A673 (cell line): ENCODE results near the gene TCF7L2.

ENCODE experiments used
- CTCF ChIP-seq: fragments of 300-800, 200-600 bp; sonication (generic); conservative IDR thresholded peaks from 2 replicates; pipeline ENCODE4 v1.5.1; 2017; ENCODE audit warnings: low read depth, mild to moderate bottlenecking, antibody characterized with exemption, low read length, moderate library complexity, mixed read lengths
- EZH2 ChIP-seq: fragments of 200-600 bp; sonication (generic); IDR thresholded peaks from 2 replicates; pipeline ENCODE4 v1.6.1; 2017; ENCODE audit warnings: borderline replicate concordance, low read depth, mild to moderate bottlenecking, mixed read lengths, antibody characterized with exemption, low read length; ENCODE audit not compliant: poor library complexity, severe bottlenecking

DNA sequence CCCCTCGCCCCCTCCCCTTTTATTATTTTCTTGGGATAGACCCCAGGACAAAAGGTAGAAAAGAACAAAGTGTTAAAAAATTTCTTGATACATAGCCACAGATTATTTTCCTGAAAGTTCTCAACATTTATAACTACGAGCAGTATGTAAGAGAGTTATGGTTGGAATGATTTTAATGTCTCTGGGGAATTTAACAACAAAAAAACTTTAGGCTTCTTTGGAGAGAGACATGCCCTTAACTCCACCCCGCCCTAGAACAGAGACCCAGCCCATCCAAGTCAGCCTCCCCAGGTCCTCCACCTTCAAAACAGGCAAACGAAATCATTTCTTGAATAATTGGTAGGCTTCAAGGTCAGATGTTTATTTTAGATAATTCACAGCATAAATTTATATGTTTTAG is 97.1 kb downstream of the TCF7L2 start:
- no peak for TF ChIP-seq CTCF
- no peak for TF ChIP-seq EZH2
